Measurements from ENCODE around the gene TPST2. TPM values are rescaled to one million over a fixed set of nuclear protein-coding genes. Genes with fewer than 3 reads are reported as not detected.
A peak's percentile ranks its signal among the peaks of the same experiment; 100 is the strongest.
"Not testable (repeated sequence)": the region's sequence is repeated elsewhere in the genome, so short reads cannot be mapped to it uniquely, and the experiment has no call there.

The TPST2 gene
- total and polyA plus RNA-seq, 9 of the 15 experiments (the other 6 are each of a cell fraction or from before 2014, with no cell fraction given) = 14.2 to 123 (median 60.1) TPM

DNA sequence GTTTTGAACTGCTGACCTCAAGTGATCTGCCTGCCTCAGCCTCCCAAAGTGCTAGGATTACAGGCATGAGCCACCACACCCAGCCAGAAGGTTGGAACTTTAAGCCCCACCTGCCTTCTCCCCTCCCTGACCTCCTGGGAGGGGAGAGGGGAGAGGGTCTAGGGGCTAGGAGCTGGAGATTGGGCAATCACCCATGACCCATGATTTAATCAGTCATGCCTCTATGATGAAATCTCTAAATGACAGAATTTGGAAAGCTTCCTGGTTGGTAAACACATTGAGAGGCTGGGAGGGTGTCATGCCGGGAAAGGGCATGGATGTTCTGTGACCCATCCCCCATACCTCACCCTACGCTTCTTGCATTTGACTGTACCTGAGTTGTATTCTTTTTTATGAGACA, 60.6 kb downstream of the TPST2 start:
- no peak overlapping the region for H3K4me2 ChIP-seq (ENCODE audit: insufficient read depth, low read length)
- no peak overlapping the region for H2AFZ ChIP-seq (ENCODE audit: low read depth, low read length)
- H3K4me1 ChIP-seq (replicated peaks in 1 of 2; ENCODE audit: control insufficient read depth in 2 of 2, insufficient read depth in 2 of 2, low read length in 2 of 2) = no peaks in the 10 kb centered on the region; a peak in 1 of 5 replicates
- 100% methylated on average over 2 of the region's 2 CpGs for WGBS (ENCODE audit: insufficient coverage, low coverage, missing lambda C conversion rate)
- in situ Hi-C loops (cut with MboI) = no loop called here
- no TSS peak for BruUV-seq (replicated peaks)
- no peak overlapping the region for H3K27ac ChIP-seq (ENCODE audit: extremely low read depth, low read depth, low read length)
- no peaks in the 10 kb centered on the region for H3K27me3 ChIP-seq (ENCODE audit: control insufficient read depth in 2 of 2, insufficient read depth in 2 of 2, low read length in 2 of 2)
- ATAC-seq = no peak
- POLR2A ChIA-PET = interaction anchor here (1.1 kb wide), 1 partner anchor 11 kb away, joined by 4 read pairs; no protein-coding TSS in a partner anchor
- TF ChIP-seq CEBPG (CRISPR knock-in tag; IDR thresholded peaks at IDR 0.05) = no peak
- peak; percentile 34 to 40; a peak in 1 of 4 replicates for TF ChIP-seq CEBPG (tag; conservative IDR thresholded peaks at IDR 0.05 in 1 of 2, IDR thresholded peaks at IDR 0.05 in 1 of 2)
- TF ChIP-seq, protein P1, sequence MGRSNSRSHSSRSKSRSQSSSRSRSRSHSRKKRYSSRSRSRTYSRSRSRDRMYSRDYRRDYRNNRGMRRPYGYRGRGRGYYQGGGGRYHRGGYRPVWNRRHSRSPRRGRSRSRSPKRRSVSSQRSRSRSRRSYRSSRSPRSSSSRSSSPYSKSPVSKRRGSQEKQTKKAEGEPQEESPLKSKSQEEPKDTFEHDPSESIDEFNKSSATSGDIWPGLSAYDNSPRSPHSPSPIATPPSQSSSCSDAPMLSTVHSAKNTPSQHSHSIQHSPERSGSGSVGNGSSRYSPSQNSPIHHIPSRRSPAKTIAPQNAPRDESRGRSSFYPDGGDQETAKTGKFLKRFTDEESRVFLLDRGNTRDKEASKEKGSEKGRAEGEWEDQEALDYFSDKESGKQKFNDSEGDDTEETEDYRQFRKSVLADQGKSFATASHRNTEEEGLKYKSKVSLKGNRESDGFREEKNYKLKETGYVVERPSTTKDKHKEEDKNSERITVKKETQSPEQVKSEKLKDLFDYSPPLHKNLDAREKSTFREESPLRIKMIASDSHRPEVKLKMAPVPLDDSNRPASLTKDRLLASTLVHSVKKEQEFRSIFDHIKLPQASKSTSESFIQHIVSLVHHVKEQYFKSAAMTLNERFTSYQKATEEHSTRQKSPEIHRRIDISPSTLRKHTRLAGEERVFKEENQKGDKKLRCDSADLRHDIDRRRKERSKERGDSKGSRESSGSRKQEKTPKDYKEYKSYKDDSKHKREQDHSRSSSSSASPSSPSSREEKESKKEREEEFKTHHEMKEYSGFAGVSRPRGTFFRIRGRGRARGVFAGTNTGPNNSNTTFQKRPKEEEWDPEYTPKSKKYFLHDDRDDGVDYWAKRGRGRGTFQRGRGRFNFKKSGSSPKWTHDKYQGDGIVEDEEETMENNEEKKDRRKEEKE (IDR thresholded peaks at IDR 0.05; ENCODE audit: borderline replicate concordance in 1 of 2, control insufficient read depth in 1 of 2, low read depth in 2 of 2, low read length in 1 of 2) = no peak
- peak; percentile 16; the same call in 1 of the 2 replicates for TF ChIP-seq CEBPB (tag; IDR thresholded peaks at IDR 0.05)
- no peak for TF ChIP-seq MXI1 (IDR thresholded peaks at IDR 0.05; ENCODE audit: low read depth, low read length)
- TF ChIP-seq, protein P2, sequence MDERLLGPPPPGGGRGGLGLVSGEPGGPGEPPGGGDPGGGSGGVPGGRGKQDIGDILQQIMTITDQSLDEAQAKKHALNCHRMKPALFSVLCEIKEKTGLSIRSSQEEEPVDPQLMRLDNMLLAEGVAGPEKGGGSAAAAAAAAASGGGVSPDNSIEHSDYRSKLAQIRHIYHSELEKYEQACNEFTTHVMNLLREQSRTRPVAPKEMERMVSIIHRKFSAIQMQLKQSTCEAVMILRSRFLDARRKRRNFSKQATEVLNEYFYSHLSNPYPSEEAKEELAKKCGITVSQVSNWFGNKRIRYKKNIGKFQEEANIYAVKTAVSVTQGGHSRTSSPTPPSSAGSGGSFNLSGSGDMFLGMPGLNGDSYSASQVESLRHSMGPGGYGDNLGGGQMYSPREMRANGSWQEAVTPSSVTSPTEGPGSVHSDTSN (CRISPR knock-in tag; IDR thresholded peaks at IDR 0.05; ENCODE audit: low read depth) = no peak
- TF ChIP-seq, protein P2 (tag; conservative IDR thresholded peaks at IDR 0.05; ENCODE audit: low read depth) = no peak
- no peaks in the 10 kb centered on the region; the same call in 2 of the 3 replicates for H3K79me2 ChIP-seq (ENCODE audit: control insufficient read depth, insufficient read depth, low read length)
- H3K9me1 ChIP-seq (ENCODE audit: control insufficient read depth, insufficient read depth, low read length) = no peaks in the 10 kb centered on the region
- no peak for FAIRE-seq
- CTCF ChIA-PET (ENCODE audit: low intra/inter-chr PET ratio) = no interaction called here
- no peak overlapping the region for H3K4me3 ChIP-seq
- peaks cover 95% of the 10 kb centered on the region for H3K36me3 ChIP-seq (ENCODE audit: control insufficient read depth, insufficient read depth, low read length)
- no peaks in the 10 kb centered on the region for H3K9me3 ChIP-seq (replicated peaks; ENCODE audit: control insufficient read depth, insufficient read depth, low read depth, low read length)
- no peak overlapping the region for H3K9ac ChIP-seq (ENCODE audit: insufficient read depth in 1 of 2, low read depth in 2 of 2, low read length in 2 of 2)
- H4K20me1 ChIP-seq (replicated peaks; ENCODE audit: control insufficient read depth, insufficient read depth, low read length) = no peaks in the 10 kb centered on the region
- DNase-seq (ENCODE audit: extremely low read depth in 1 of 4, low spot score in 3 of 4) = no peak
- intact Hi-C loops (cut with micrococcal nuclease) = no loop called here

DNA sequence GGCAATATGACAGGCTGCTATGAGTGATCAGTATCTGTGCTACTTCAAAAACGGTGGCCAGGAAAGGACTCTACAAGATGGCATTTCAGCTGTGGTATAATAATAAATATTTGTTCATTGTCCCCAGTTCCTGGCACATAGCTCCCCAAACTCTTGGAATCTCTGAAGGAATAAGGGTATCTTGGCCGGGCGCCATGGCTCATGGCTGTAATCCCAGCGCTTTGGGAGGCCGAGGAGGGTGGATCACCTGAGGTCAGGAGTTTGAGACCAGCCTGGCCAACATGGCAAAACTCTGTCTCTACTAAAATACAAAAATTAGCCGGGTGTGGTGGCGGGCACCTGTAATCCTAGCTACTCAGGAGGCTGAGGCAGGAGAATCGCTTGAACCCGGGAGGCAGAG, 61.4 kb downstream of the TPST2 start:
- H3K27me3 ChIP-seq (ENCODE audit: control insufficient read depth in 2 of 2, insufficient read depth in 2 of 2, low read length in 2 of 2); DNase-seq (ENCODE audit: extremely low read depth in 1 of 4, low spot score in 3 of 4); H3K4me1 ChIP-seq (replicated peaks in 1 of 2; ENCODE audit: control insufficient read depth in 2 of 2, insufficient read depth in 2 of 2, low read length in 2 of 2); H3K4me2 ChIP-seq (ENCODE audit: insufficient read depth, low read length); H3K9me1 ChIP-seq (ENCODE audit: control insufficient read depth, insufficient read depth, low read length); CTCF ChIA-PET (ENCODE audit: low intra/inter-chr PET ratio); H3K79me2 ChIP-seq (ENCODE audit: control insufficient read depth, insufficient read depth, low read length); in situ Hi-C loops (cut with MboI); ATAC-seq; POLR2A ChIA-PET; H3K9ac ChIP-seq (ENCODE audit: insufficient read depth in 1 of 2, low read depth in 2 of 2, low read length in 2 of 2); FAIRE-seq; intact Hi-C loops (cut with micrococcal nuclease); H2AFZ ChIP-seq (ENCODE audit: low read depth, low read length); BruUV-seq (replicated peaks); H3K4me3 ChIP-seq; H3K27ac ChIP-seq (ENCODE audit: extremely low read depth, low read depth, low read length); H4K20me1 ChIP-seq (replicated peaks; ENCODE audit: control insufficient read depth, insufficient read depth, low read length); H3K9me3 ChIP-seq (replicated peaks; ENCODE audit: control insufficient read depth, insufficient read depth, low read depth, low read length): not testable (repeated sequence)
- H3K36me3 ChIP-seq (ENCODE audit: control insufficient read depth, insufficient read depth, low read length) = peaks cover 91% of the 10 kb centered on the region
- 89% methylated on average over 4 of the region's 9 CpGs for WGBS (ENCODE audit: insufficient coverage, low coverage, missing lambda C conversion rate)
